GM21381 (cell line): ENCODE measurements around the gene KCNJ16.
"Not testable (repeated sequence)": the region's sequence is repeated elsewhere in the genome, so short reads cannot be mapped to it uniquely, and the experiment has no call there.

Experiments
- ATAC-seq: cut with Tn5 transposase; IDR thresholded peaks from one replicate; pipeline ENCODE4 v1.9.1; 2021; ENCODE audit warnings: mild to moderate bottlenecking, moderate library complexity; ENCODE audit not compliant: unreplicated experiment

KCNJ16 gene

GRCh38 chr17:70074956-70075355 is at the start of gene KCNJ16:
TSS of gene KCNJ16 (plus strand) at chr17:70075225. CDS start at chr17:70132088, 56,863 bp downstream.
- no peak for ATAC-seq

- ATAC-seq = no peak
These were observed 46.6 kb upstream of the KCNJ16 start for GRCh38 chr17:70028397-70028796.

- no peak for ATAC-seq
These were observed 45.9 kb upstream of the KCNJ16 start for GRCh38 chr17:70028978-70029767.

DNA sequence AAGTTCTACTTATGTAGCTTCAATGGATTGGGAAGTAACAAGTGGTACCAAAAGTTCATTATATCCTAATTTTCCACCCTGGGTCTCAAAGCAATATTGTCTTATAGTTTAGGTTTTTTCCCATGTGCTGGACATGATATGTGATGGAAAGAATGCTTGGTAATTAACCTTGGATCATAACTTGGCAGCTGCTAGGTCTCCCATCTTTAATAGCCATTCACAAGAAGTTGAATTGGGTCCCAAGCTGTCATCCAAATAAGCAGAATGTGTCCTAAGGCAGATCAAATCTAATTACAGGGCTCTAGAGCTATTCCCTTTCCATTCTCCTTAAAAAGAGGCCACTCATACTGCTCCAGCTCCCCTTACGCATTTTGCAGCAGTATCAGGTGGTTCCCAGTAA is 44.7 kb upstream of the KCNJ16 start:
- ATAC-seq = no peak

DNA sequence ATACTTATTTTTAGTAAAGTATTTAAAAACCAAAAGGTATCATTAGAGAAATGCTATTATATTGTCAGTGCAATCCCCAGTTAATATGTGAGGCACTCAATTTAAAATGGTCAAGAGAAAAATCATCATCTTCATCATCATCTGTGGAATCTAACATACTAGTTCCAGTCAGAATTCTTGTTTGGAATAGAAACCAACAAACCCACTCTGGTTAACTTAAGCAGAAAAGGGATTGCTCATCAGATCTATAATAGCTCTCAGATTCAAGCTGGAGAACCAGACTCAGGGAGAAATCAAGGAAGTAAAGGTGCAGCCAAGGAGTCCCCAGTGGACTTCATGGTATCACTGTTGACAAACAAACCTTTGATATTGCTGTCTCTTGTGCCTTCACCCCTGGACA is 43.7 kb upstream of the KCNJ16 start:
- ATAC-seq = no peak

DNA sequence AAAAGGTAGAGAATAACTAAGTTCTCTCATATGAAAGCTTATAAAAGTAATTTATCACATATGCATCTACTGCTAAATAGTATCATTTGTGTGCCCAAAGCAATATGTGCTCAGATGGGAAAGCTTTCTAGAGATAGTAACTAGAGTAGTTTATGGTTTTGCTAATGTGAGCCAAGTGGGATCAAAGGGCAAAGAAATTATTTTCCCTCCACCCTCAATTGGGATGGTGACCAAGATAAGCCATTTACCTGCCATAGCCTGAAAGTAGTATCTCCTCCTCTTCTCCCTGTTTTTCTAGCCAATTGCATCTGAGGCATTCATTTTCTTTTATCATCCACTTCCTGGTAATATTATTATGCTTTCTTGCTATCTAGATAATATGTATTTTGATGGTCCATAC is 41.9 kb upstream of the KCNJ16 start:
- no peak for ATAC-seq

DNA sequence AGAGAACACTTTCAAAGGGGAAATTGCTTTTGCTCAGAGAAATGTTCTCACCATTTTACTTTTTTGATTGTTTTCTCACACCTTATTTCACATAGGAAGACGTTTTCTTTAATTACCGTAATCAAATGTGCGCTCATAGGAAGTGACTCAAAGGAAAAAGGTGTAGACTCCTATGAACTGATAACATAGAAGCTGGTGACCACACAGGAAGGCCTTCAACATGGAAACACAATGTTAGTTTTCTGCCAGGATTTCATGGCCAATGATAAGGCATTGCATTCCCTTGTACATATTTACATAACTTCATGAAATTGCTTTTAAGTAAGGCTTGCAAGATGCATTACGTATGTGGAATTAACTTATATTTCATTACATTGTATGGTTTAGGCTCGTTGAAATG is 40.9 kb upstream of the KCNJ16 start:
- no peak for ATAC-seq

DNA sequence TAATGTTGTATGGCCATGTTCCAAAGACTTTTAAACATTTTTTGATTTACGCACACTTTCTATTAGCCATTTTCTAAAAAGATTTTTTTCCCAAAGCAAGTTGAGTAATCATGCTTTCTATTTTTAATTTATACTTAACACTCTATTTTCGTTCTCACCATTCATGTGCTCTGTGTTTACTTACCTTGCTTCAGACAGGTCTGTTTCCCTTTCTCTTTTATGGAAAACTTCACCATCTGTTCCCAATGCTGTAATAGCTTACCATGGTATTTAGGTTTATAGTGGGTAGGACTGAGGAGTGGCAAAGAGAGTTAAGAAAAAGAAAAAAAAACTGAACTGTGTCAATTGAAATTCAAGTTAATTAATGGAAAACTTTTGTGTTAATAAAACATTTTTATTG is 37.5 kb upstream of the KCNJ16 start:
- no peak for ATAC-seq

DNA sequence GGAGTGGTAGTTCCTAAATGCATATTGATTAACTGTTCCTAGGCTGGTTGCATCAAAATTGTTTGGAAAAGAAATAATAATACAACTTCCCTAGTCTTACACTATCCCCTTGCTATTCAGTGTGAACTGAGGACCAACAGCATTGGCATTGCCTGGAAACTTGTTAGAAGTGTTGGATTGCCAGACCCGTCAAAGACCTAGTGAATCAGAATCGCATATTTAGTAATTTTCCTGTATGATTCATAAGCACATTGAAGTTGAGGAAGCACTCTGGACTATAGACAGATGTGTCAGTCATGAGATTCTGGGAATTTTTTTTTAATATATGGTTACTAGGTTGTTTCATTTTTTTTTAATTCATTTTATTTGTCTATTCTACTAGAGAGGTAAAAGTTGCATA is 34.7 kb upstream of the KCNJ16 start:
- no peak for ATAC-seq

DNA sequence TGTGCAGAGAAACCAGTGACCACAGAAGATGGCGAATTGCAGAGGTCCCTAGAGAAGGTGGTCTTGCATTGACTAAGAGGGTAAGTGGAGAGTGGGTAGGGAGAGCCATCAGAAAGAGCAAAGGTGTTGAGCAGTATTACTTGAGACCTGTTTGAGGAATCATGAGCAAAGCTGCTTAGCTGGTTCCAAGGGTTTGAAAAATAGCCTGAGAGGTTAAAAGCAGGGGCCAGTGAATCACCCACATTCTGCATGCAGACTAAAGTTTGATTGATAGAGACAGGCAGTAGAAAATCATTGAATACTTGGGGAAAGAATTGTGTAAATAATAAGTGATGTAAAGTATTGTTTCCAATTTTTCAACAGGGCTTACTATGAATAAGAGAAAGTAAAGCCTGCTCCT is 34.0 kb upstream of the KCNJ16 start:
- ATAC-seq = no peak

DNA sequence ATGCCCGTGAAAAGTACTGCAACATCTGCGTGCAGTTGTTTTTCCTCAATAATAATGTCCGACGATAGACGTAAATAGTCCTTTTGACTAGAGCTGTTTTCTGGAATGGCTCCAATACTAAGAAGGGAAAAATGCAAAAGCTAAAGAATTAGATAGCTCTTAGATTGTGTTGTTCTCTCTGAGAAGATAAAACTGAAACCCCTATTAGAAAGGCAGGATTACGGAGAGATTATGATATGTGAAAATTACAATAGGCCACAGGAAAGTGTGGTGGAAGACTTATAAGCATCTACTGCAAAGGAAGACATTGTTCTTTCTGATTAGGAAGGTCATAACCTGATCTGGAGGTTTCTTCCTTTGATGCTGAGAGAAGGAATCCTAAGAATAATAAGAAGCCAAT is 33.5 kb upstream of the KCNJ16 start:
- ATAC-seq = no peak

DNA sequence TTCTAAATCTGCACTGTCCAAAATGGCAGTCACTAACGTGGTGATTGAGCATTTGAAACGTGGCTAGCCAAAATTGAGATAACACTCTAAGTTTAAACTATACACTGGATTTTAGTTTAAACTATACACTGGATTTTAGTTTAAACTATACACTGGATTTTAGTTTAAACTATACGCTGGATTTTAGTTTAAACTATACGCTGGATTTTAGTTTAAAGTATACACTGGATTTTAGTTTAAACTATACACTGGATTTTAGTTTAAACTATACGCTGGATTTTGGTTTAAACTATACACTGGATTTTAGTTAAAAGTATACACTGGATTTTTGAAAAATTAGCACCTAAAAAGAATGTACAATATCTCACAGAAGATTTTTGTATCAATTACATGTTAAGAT is 29.2 kb upstream of the KCNJ16 start:
- not testable (repeated sequence) for ATAC-seq

- ATAC-seq = no peak
These were observed 27.2 kb upstream of the KCNJ16 start for GRCh38 chr17:70047619-70048419.

- no peak for ATAC-seq
These were observed 25.0 kb upstream of the KCNJ16 start for GRCh38 chr17:70049801-70050591.

DNA sequence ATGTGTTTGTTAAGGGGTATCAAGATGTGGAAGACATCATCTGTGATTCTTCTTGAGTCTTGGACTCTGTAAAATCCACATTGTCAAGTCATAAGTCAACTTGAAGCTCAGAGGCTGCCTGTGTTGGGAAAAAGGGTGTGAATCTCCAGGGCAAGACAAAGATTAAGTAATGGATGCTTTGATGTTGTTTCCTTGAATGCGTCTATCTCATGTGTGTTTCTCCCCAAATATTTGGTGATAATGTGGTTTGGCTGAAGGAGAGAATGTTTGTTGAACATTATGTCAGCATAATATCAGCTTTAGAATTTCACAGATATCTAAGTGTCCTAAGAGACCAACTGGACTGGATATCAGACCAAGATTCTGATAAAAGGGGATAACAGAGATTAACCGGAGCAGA is 24.1 kb upstream of the KCNJ16 start:
- ATAC-seq = no peak

DNA sequence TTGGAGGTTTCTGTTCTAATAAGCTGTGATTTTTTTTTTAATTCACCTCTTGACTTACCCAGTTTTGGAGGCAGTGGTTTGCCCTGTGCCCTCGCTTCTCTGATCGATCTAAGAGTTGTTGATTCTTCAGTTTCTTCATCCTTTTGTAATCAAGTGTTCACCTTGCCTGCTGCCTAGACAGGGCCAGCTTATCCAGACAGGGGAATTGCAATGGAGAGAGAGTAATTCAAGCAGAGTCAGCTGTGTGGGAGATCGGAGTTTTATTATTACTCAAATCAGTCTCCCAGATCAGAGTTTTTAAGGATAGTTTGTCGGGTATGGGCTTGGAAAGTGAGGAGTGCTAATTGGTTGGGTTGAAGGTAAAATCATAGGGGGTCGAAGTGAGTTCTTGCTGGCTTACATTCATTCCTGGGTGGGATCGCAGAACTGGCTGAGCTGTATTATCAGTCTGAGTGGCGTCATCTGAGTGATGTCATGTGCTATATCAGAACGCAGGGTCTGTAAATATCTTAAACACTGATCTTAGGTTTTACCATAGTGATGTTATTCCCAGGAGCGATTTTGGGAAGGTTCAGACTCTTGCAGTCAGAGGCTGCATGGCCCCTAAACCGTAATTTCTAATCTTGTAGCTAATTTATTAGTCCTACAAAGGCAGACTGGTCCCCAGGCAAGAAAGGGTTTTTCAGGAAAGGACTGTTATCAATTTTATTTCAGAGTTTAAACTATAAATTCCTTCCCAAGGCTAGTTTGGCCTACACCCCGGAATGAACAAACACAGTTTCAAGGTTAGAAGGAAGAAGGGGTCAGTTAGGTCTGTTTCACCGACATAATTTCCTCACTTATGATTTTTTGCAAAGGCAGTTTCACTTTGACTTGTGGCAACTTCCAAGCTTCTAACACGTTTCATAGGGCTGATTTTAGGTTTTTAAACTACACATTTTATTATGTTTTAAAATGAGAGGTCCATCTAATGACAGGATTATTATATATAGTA is 21.5 kb upstream of the KCNJ16 start:
- no peak for ATAC-seq

DNA sequence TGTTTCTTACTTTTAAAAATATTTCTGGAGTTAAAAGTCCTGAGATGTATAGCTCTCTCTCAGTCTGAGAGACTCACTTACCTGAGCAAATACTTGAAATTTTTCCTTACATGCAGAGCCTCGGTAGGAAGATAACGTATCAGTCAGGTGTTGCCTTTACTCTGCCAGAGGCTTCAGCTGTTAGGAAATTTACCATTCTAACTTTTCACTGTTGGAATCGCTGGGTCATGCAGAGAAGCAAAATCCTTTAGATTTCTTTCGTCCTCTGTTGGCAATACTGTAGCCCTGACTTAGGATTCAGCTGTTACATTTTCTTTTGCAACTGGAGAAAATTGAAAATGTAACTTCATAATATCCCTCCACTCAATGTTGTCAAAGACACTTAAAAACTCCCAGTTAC is 20.0 kb upstream of the KCNJ16 start:
- no peak for ATAC-seq

- no peak for ATAC-seq
These were observed 16.0 kb upstream of the KCNJ16 start for GRCh38 chr17:70059071-70059470.

DNA sequence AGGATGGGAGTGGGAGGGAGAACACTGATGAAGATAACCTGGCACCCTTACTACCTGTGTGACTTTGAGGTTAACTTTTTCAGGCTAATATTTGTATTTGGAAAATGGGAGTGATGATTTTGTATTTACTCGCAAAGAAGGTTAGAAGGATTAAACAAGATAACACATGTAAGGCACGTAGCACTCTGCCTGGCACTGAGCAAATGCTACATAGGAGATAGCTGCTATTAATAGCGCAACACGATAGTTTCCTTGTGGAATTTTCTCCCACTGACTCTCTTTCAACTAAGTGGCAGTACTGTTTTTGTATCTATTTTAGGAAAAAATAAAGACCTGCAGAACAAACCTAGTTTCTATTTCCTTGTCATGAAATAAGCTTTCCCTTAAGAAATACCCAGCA is 15.4 kb upstream of the KCNJ16 start:
- ATAC-seq = no peak

DNA sequence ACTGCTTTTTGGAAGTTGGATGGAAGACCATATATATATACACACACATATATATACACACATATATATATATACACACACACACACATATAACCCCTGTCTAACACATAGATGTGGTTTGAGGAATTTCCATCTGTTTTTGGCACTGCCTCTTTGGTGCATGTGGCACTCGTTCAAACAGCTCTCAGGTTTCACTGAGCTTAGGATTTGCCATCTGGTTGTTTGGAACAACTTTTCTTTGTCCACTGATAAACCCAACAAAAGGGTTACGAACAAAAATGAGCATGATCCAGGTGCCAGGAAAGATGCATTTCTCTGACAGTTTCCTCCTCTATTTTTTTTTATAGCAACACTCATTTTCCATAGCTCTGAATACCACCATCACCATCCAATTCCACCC is 14.6 kb upstream of the KCNJ16 start:
- no peak for ATAC-seq
